HFF-Myc (cell line): Measurements from ENCODE around the gene AGL.
"Not testable (repeated sequence)": the region's sequence is repeated elsewhere in the genome, so short reads cannot be mapped to it uniquely, and the experiment has no call there.

ENCODE experiments used
- DNase-seq: peaks from one replicate; pipeline ENCODE4 v3.0.0-alpha.2; 2011; ENCODE audit warnings: low read depth; ENCODE audit errors: extremely low read depth
- H3K4me3 ChIP-seq: replicated peaks from 2 replicates; pipeline ENCODE4 v1.5.1; 2011; ENCODE audit warnings: low read depth, mild to moderate bottlenecking, control low read depth, low read length
- TF ChIP-seq, protein P1 (sequence below): IDR thresholded peaks from 2 replicates; pipeline ENCODE4 v1.5.1; 2012; ENCODE audit warnings: mild to moderate bottlenecking, low read depth, low read length, control low read depth; ENCODE audit errors: missing control alignments

The AGL gene

DNA sequence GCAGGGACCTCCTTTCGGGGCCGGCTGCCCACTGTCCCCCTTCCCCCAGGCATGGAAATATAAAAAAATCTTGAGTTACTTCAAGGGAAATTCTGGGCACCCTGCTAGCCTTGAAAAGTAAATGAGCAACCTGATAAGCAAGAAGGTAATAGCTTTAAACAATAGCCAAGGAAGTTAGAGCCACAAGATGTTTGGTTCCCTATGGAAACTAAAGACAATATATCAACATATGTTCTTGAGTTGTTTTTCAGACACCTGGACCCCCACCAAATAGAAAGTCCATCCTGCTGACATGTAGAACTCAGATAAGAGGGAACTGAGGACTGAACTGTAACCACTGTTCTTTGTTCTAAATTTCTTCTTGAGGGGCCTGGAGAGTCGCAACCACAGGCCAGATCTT is 100.3 kb downstream of the AGL start:
- TF ChIP-seq, protein P1, sequence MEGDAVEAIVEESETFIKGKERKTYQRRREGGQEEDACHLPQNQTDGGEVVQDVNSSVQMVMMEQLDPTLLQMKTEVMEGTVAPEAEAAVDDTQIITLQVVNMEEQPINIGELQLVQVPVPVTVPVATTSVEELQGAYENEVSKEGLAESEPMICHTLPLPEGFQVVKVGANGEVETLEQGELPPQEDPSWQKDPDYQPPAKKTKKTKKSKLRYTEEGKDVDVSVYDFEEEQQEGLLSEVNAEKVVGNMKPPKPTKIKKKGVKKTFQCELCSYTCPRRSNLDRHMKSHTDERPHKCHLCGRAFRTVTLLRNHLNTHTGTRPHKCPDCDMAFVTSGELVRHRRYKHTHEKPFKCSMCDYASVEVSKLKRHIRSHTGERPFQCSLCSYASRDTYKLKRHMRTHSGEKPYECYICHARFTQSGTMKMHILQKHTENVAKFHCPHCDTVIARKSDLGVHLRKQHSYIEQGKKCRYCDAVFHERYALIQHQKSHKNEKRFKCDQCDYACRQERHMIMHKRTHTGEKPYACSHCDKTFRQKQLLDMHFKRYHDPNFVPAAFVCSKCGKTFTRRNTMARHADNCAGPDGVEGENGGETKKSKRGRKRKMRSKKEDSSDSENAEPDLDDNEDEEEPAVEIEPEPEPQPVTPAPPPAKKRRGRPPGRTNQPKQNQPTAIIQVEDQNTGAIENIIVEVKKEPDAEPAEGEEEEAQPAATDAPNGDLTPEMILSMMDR = no peak
- no peak for DNase-seq
- H3K4me3 ChIP-seq = no peak overlapping the region

DNA sequence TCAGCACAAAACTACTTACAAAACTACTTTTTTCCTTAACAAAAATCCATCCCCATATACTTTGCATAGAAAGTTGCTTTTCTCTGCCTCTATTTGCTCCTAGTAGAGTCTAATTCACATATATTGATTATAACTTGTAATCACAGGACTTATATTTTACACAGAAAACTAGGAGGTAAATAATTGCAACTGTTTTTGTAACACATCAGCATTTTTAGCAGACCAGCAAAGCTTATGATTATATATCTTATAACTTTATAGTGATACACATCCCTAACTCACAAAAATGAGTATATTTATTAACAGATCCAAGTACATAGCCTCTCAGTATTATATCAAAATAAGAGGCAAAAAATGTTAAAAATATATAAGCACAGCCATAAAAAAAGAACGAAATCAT is 102.4 kb downstream of the AGL start:
- TF ChIP-seq, protein P1 = no peak
- DNase-seq = no peak
- H3K4me3 ChIP-seq = no peak overlapping the region

DNA sequence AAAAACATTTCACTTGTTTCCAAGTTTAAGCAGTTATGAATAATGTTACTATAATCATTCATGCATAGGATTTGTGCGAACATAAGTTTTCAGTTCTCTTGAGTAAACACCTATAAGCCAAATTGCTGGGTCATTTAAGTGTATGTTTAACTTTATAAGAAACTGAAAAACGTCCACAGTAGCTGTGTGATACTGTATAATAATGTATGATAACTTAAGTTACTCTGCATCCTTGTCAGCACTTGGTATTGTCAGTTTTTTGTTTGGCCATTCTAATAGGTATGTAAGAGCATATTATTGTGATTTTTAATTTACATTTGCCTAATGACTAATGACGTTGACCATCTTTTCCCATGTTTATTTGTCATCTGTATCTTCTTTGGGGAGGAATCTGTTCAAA is 105.2 kb downstream of the AGL start:
- DNase-seq = no peak
- H3K4me3 ChIP-seq = no peak overlapping the region
- TF ChIP-seq, protein P1 = no peak

DNA sequence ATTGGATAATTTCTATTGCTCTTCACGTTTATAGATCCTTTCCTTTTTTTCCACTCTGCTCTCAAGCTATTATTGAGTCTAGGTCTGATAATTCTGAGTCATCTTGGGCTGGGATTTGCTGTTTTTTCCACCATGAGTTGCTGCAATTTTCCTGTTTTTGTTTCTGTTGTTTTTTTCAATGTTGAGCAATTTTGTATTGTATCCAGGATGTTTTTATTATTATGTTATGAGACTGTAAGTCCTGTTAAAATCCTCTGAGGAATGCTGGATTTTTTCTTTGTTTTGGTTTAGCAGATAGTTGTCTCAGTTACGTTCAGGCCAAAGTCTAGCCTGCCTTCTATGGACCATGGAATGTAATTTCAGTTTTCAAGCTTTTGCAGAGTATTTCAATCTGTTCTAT is 106.6 kb downstream of the AGL start:
- TF ChIP-seq, protein P1 = no peak
- DNase-seq = no peak

DNA sequence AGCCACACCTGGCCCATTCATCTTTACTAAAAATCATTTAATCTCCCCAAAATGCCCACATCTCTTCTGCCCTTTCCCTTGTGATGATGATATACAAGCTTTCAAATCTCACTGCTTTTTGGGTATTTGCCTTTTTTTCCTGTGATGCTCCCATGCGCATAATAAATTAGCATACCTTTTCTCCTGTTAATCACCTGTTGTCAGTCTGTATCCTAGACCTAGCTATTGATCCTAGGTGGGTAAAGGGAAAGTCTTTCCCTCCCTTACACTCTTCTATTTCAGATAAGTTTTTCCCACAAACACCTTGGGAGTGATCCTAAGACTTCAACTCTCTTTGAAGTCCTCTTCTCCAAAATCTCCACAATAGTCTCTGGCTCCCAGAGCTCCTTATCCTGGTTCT is 107.7 kb downstream of the AGL start:
- no peak overlapping the region for H3K4me3 ChIP-seq
- no peak for DNase-seq
- TF ChIP-seq, protein P1 = no peak

More for the DNA sequence above, 106.6 kb downstream of the AGL start:
- H3K4me3 ChIP-seq = no peak overlapping the region

DNA sequence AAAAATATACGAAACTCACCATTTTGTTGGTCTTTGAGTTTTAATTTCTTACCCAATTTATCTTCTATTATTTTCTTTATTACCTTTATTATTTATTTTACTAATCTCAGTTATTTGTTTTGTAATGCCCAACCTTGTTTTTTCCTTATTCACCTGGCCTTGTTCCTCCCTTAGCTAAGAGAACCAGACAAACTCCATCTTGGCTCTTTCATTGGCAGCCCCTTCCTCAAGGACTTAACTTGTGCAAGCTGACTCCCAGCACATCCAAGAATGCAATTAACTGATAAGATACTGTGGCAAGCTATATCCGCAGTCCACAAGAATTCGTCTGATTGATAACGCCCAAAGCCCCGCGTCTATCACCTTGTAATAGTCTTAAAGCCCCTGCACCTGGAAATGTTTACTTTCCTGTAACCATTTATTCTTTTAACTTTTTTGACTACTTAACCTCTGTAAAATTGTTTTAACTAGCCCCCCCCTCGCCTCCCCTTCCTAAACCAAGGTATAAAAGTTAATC is 109.1 kb downstream of the AGL start:
- H3K4me3 ChIP-seq, DNase-seq: not testable (repeated sequence)

DNA sequence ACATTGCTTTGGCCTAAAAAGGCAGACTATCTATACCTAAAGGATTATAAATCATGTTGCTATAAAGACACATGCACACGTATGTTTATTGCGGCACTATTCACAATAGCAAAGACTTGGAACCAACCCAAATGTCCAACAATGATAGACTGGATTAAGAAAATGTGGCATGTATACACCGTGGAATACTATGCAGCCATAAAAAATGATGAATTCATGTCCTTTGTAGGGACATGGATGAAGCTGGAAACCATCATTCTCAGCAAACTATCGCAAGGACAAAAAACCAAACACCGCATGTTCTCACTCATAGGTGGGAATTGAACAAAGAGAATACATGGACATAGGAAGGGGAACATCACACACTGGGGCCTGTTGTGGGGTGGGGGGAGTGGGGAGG is 110.1 kb downstream of the AGL start:
- not testable (repeated sequence) for H3K4me3 ChIP-seq, DNase-seq

DNA sequence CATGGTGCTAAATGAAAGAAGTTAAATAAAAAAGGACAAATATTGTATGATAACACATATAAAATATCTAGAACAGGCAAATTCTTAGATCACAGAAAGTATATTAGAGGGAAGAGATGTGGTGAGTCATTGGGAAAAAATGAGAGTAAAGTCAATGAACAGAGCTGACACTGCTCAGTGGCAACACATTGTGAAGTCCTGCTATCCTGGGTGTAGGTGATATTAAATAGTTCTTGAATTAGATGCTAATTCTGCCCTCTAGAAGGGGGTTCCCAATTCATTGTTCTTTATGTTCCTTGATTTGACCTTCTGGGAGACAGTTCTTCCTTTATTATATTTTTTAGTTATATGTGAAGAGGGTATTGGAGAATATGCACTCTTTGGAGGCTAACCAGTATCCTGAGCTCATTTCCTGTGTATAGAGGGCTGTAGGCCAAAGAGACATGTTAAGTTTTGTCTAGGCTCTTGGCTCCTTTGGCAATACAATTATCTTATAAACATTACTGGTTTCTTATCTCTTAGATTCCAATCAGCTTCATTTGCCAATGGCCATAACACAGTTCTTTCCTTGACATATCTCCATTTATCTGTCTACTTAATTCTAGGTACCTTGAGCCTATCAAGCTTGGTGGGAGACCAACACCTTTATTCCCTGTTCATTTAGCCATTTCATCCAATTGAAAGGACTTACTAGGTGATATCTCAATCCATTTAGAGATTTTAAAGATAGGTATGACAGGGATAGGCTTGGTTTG is 113.1 kb downstream of the AGL start:
- no peak for DNase-seq
- no peak overlapping the region for H3K4me3 ChIP-seq
- TF ChIP-seq, protein P1 = no peak
